ENCODE data around the gene NAPEPLD. TPM values are rescaled to one million over a fixed set of nuclear protein-coding genes. Genes with fewer than 3 reads are reported as not detected.
A peak's percentile ranks its signal among the peaks of the same experiment; 100 is the strongest.
"Not testable (repeated sequence)": the region's sequence is repeated elsewhere in the genome, so short reads cannot be mapped to it uniquely, and the experiment has no call there.

The NAPEPLD gene
- total and polyA plus RNA-seq, 12 donors = 2.5 to 24.4 (median 16.2) TPM

DNA sequence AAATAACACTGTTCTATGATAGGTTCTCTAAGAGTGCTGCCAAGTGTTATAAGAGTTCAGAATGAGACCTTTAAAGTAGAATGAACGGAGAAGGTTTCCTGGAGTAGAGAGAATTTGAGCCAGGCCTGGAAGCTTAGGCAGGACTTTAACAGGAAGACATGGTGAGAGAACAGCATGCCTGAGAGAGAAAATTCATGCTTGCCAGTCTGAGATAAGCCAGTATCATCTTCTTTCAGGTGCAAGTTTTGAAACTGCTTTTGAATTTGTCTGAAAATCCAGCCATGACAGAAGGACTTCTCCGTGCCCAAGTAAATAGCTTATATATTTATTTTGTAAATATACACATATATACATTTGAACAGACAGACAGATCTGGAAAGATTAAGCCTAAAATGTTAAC, 51.9 kb downstream of the NAPEPLD start:
- Histone ChIP-seq H3K27ac (no peak overlapping the region), H3K4me1 (replicated peaks in 1 of 2) (no peaks in the 10 kb centered on the region), H3K27me3 (no peaks in the 10 kb centered on the region), H3K36me3 (replicated peaks in 1 of 2) (peaks cover 0 to under 1% of the 10 kb centered on the region in 2 donors), H3K9me3 (replicated peaks in 1 of 3) (no peaks in the 10 kb centered on the region), H3K4me3 (no peak overlapping the region)
- intact Hi-C loops (cut with DNase I) = no loop called here
- TF ChIP-seq, protein P1, sequence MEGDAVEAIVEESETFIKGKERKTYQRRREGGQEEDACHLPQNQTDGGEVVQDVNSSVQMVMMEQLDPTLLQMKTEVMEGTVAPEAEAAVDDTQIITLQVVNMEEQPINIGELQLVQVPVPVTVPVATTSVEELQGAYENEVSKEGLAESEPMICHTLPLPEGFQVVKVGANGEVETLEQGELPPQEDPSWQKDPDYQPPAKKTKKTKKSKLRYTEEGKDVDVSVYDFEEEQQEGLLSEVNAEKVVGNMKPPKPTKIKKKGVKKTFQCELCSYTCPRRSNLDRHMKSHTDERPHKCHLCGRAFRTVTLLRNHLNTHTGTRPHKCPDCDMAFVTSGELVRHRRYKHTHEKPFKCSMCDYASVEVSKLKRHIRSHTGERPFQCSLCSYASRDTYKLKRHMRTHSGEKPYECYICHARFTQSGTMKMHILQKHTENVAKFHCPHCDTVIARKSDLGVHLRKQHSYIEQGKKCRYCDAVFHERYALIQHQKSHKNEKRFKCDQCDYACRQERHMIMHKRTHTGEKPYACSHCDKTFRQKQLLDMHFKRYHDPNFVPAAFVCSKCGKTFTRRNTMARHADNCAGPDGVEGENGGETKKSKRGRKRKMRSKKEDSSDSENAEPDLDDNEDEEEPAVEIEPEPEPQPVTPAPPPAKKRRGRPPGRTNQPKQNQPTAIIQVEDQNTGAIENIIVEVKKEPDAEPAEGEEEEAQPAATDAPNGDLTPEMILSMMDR (IDR thresholded peaks at IDR 0.05) = no peak
- TF ChIP-seq POLR2A (IDR thresholded peaks at IDR 0.05) = no peak
- DNase-seq = no peak
- 92 to 98% (median 96%) methylated on average over 2 of the region's 2 CpGs for WGBS, 4 donors

DNA sequence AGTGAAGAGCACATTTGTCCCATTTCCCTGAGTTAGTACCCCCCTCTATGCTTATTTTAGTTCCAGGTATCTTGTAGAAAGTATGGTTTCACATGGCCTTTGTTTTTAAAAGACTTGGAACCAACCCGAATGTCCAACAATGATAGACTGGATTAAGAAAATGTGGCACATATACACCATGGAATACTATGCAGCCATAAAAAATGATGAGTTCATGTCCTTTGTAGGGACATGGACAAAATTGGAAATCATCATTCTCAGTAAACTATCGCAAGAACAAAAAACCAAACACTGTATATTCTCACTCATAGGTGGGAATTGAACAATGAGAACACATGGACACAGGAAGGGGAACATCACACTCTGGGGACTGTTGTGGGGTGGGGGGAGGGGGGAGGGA, 53.3 kb downstream of the NAPEPLD start:
- intact Hi-C loops (cut with DNase I); H3K27ac ChIP-seq; H3K4me1 ChIP-seq (replicated peaks in 1 of 2); H3K27me3 ChIP-seq; H3K9me3 ChIP-seq (replicated peaks in 1 of 3); DNase-seq; H3K4me3 ChIP-seq; H3K36me3 ChIP-seq (replicated peaks in 1 of 2): not testable (repeated sequence)
- 96 to 100% (median 98%) methylated on average over 2 of the region's 2 CpGs for WGBS, 4 donors

DNA sequence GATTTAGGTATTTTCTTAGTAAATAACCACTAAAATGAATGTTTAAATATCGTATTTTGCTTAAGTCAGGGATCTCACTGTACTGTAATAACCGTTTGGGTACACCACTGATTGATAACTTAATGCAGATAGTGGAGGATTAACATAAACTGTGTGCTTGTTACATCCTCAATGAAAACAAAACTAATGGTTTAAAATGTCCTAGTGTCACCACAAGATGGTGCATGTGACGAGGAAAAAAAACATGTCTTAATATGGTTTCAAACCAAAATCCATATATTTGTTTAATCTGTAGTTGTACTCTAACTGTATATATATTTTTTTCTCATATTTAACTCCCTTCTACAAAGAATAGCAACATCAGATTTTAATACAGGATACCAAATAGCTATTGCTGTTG, 54.8 kb downstream of the NAPEPLD start:
- TF ChIP-seq POLR2A (IDR thresholded peaks at IDR 0.05) = no peak
- TF ChIP-seq, protein P1 (IDR thresholded peaks at IDR 0.05) = peak in 1 of 6 experiments; percentile 29
- H3K27ac ChIP-seq = no peak overlapping the region
- H3K27me3 ChIP-seq = no peaks in the 10 kb centered on the region
- no peaks in the 10 kb centered on the region for H3K36me3 ChIP-seq (replicated peaks in 1 of 2)
- intact Hi-C loops (cut with DNase I) = no loop called here
- no peaks in the 10 kb centered on the region for H3K4me1 ChIP-seq (replicated peaks in 1 of 2)
- no peak overlapping the region for H3K4me3 ChIP-seq
- WGBS, 4 donors = 34 to 39% (median 38%) methylated on average over 3 of the region's 3 CpGs
- no peaks in the 10 kb centered on the region for H3K9me3 ChIP-seq (replicated peaks in 1 of 3)
- DNase-seq = no peak

DNA sequence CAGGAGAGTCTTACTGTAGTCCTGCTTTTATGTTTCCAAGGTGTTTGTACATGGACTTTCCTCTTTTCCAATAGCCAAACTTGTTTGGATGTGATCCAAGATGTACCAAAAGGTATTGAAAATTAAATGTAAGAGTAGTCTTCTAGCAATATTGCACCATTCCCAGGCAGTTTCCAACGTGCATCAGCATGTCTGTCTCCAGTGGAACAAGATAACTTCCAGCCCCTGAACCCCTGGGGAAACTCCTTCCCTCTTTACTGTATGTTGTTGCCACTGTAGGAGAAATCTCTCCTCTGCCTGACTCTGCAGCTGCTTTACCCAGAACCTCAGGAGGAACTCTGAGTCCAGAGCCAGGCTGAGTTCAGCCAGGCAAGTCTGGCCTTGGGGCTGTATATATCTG, 55.5 kb downstream of the NAPEPLD start:
- WGBS, 4 donors = 31 to 63% (median 47%) methylated on average over 1 of the region's 1 CpG
- Histone ChIP-seq H3K27me3 (no peaks in the 10 kb centered on the region), H3K36me3 (replicated peaks in 1 of 2) (peaks cover 0 to 6% of the 10 kb centered on the region in 2 donors), H3K27ac (no peak overlapping the region), H3K4me3 (no peak overlapping the region), H3K9me3 (replicated peaks in 1 of 3) (no peaks in the 10 kb centered on the region), H3K4me1 (replicated peaks in 1 of 2) (no peaks in the 10 kb centered on the region)
- intact Hi-C loops (cut with DNase I) = no loop called here
- DNase-seq = no peak
- no peak for TF ChIP-seq POLR2A (IDR thresholded peaks at IDR 0.05)
- TF ChIP-seq, protein P1 (IDR thresholded peaks at IDR 0.05) = no peak

DNA sequence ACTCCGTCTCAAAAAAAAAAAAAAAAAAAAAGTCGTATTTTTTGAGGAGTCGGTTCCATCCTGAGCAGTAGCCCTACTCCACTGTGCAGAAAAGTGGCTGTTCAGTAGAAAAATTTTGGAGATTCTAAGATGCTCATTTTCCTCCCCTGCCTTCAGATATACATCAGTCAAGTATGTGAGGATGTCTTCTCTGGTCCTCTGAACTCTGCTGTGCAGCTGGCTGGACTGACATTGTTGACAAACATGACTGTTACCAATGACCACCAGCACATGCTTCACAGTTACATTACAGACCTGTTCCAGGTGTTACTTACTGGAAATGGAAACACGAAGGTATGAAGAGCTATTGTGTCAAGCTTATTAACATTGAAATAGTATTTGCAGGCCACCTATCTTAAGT, 56.6 kb downstream of the NAPEPLD start:
- H3K36me3 ChIP-seq (replicated peaks in 1 of 2); DNase-seq; H3K4me1 ChIP-seq (replicated peaks in 1 of 2); H3K27ac ChIP-seq; H3K4me3 ChIP-seq; H3K27me3 ChIP-seq; H3K9me3 ChIP-seq (replicated peaks in 1 of 3); intact Hi-C loops (cut with DNase I): not testable (repeated sequence)
- WGBS, 4 donors = 60 to 68% (median 63%) methylated on average over 4 of the region's 4 CpGs
